GM21390 (cell line): ENCODE data around the gene KLHL28.
A peak's percentile ranks its signal among the peaks of the same experiment; 100 is the strongest.
"Not testable (repeated sequence)": the region's sequence is repeated elsewhere in the genome, so short reads cannot be mapped to it uniquely, and the experiment has no call there.

ENCODE experiments used
- ATAC-seq: cut with Tn5 transposase; IDR thresholded peaks from one replicate; pipeline ENCODE4 v1.9.1; 2021; ENCODE audit not compliant: unreplicated experiment

KLHL28 gene

GRCh38 chr14:44897845-44898151 is 63.9 kb downstream of the KLHL28 start:
- no peak for ATAC-seq

- peak; percentile 94 for ATAC-seq
Measured at GRCh38 chr14:44897041-44897844, 64.5 kb downstream of the KLHL28 start.

- ATAC-seq: no peak
Measured at GRCh38 chr14:44896275-44897040, 65.3 kb downstream of the KLHL28 start.

DNA sequence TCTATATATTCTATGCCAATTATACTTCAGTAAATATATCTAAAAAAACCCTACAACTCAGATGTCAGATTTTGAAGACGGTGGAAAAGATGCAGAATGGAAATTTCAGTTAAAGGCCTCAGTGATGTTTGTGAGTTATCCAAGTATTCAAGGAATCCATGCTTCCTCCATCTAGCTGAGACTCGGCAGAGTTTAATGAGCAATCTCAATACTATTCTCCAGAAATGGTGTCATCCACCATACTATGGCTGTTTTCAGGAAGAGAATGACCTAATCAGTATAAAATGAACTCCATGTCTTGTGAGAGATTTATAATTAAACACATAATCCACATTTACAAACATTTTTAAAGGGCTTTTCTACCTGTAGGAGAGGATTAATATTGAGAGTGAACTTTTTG is 66.0 kb downstream of the KLHL28 start:
- ATAC-seq: no peak

DNA sequence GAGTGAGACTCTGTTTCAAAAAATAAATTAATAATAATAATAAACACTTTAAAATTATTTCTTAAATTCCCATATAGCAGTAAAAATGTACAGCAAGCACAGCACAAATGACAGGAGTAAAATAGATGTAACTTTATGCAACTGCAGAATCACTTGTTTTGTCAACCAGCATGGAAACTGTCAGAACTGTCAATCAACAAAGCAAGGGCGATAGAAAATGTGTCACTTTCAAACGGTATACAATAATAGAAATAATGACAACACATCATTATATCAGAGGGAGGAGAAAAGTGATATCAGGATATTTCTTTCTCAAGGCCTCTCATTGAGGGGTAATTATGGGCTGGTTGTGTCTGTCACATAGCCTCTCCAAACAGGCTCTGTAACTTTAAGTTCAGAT is 68.2 kb downstream of the KLHL28 start:
- ATAC-seq: no peak

GRCh38 chr14:44891726-44892372 is 69.9 kb downstream of the KLHL28 start:
- ATAC-seq: not testable (repeated sequence)

DNA sequence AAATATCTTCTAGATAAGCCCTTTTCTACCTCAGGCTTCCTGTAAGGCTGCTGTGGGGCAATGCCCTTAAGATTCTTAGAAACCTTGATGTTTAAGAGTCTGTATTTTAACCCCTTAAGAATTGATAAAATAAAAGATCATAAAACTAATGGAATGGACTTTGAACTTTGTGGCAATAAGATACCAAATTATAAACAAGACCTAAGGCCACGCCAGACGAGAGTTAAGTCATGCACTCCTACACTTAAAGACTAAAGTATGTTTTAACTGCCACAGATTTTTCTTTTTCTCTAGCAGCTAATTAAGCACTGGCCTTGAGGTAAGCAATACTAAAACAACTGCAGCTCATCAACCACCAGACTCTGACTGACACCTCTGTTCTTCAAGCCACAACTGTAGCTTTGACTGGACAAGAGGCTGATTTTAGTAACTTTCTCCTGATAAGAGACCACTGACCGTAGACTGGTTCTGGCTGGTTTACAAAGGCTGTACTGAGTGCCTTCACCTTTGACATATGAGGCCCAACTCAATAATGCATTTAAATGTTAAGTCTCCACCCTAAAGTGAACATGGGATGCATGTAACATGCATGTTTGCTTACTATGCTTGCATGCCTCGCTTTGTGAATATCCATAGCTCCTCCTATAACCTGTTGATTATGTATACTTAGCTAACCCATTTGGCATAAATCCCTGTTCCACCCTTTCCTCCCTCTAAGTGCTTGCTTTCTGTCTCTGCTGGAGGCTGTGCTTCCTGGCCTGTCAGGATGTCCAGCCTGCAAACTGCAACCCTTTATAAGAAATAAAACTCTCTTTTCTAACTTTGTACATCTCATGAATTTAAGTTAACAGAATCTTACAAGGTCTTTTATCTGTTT is 71.9 kb downstream of the KLHL28 start:
- ATAC-seq: no peak

DNA sequence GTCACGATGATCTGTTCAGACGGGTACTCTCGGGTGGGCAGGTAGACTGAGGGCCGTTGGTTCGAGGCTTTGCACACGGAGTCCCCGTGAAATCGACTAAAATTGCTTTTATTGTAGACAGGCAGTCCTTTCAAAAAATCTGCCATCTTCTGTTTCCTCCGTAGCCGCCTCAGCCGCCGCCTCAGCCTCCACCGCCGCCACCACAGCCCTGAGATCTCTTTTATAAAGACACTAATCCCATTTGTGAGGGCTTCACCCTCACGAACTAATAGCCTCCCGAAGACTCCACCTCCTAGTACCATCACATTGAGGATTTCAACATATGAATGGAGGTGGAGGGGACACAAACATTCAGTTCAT is 74.2 kb downstream of the KLHL28 start:
- ATAC-seq: no peak

DNA sequence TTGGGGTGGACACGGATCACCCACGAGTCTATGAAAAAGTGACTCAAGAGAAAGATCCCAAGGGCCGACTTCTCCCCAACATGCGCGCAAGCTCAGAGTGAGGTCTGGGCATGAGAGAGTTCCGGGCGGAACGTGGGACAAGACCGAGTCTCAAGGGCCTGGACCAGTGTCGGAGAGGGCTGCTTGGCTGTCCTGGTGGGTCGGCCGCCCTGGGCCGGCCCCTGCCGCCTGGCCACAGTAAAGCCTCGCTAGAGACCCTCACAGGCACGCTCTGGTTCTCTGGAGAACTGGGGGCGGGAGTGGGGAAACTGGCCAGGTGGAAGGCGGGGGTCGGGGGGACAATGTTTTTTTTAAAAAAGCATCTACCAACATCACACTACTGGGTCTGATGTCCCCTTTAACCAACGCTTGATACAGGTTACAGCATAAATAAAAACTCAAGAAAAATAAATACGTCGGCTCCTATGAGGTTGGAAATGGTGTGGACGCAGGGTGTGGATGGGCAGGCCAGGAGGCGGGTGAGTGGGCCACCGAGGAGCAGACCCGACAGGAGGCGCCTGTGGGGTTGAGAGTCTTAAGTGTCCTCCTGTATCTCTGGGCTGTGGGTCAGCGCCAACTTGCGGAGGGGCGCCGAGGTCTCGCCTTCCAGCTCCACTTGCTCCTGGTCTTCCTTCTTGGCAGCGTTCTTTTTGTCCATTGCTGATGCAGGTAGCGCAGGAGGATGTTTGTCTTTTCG is 74.7 kb downstream of the KLHL28 start:
- no peak for ATAC-seq

DNA sequence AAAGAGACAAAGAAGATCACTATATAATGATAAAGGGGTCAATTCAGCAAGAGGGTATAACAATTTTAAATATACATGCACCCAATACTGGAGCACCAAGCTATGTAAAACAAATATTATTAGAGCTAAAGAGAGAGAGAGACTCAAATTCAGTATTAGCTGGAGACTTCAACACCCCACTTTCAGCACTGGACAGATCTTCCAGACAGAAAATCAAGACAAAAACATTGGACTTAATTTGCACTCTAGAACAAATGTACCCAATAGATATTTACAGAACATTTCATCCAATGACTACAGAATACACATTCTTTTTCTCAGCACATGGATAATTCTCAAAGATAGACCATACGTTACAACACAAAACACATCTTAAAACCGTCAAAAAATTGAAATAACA is 81.0 kb downstream of the KLHL28 start:
- ATAC-seq: no peak
